Amygdala (tissue), 56 donors: ENCODE measurements around the gene SLC6A20.

Source experiments
- DNase-seq, 56 donors: peaks; one replicate each; lab custom pipeline; 2025; lab: John Stamatoyannopoulos, UW

Gene SLC6A20

GRCh38 chr3:45802146-45802545, 5.8 kb upstream of the SLC6A20 start:
- DNase-seq, result no peak

- DNase-seq, result no peak
Observed at GRCh38 chr3:45800611-45801010, 4.3 kb upstream of the SLC6A20 start.

- DNase-seq, result no peak
Observed at GRCh38 chr3:45799586-45799985, 3.2 kb upstream of the SLC6A20 start.

GRCh38 chr3:45798034-45798433, 1.7 kb upstream of the SLC6A20 start:
- DNase-seq, result no peak

- DNase-seq, result no peak
Observed at GRCh38 chr3:45796902-45797637, 734 bp upstream of the SLC6A20 start.

- DNase-seq, result peak in 1 of 56 donors; percentile 6
Observed at GRCh38 chr3:45795509-45795881, 841 bp downstream of the SLC6A20 start.

GRCh38 chr3:45794660-45795059, 1.7 kb downstream of the SLC6A20 start:
- no peak for DNase-seq

GRCh38 chr3:45794177-45794560, 2.2 kb downstream of the SLC6A20 start:
- DNase-seq, result no peak

- no peak for DNase-seq
Observed at GRCh38 chr3:45793482-45794176, 2.7 kb downstream of the SLC6A20 start.

- DNase-seq, result no peak
Observed at GRCh38 chr3:45792516-45793172, 3.7 kb downstream of the SLC6A20 start.

GRCh38 chr3:45792036-45792435, 4.3 kb downstream of the SLC6A20 start:
- no peak for DNase-seq

GRCh38 chr3:45790596-45790995, 5.7 kb downstream of the SLC6A20 start:
- no peak for DNase-seq

- no peak for DNase-seq
Observed at GRCh38 chr3:45789235-45789812, 7.0 kb downstream of the SLC6A20 start.

GRCh38 chr3:45787551-45787950, 8.8 kb downstream of the SLC6A20 start:
- no peak for DNase-seq

GRCh38 chr3:45786801-45787495, 9.4 kb downstream of the SLC6A20 start:
- DNase-seq, result no peak

GRCh38 chr3:45785605-45786150, 10.7 kb downstream of the SLC6A20 start:
- no peak for DNase-seq

- no peak for DNase-seq
Observed at GRCh38 chr3:45783667-45784066, 12.7 kb downstream of the SLC6A20 start.

- no peak for DNase-seq
Observed at GRCh38 chr3:45782381-45782780, 14.0 kb downstream of the SLC6A20 start.

- DNase-seq, result no peak
Observed at GRCh38 chr3:45781841-45782240, 14.5 kb downstream of the SLC6A20 start.

GRCh38 chr3:45781271-45781670, 15.1 kb downstream of the SLC6A20 start:
- no peak for DNase-seq
